Osteoblast (primary cell): ENCODE results near the gene RCAN2. TPM values are rescaled to one million over a fixed set of nuclear protein-coding genes. Genes with fewer than 3 reads are reported as not detected.
"Not testable (repeated sequence)": the region's sequence is repeated elsewhere in the genome, so short reads cannot be mapped to it uniquely, and the experiment has no call there.

Experiments used
- DNase-seq: peaks from one replicate; pipeline ENCODE4 v3.0.0; 2011; ENCODE audit warnings: low spot score, mixed read lengths; ENCODE audit not compliant: insufficient read length; ENCODE audit errors: missing footprints
- H2AFZ ChIP-seq: 2 replicates; pipeline ENCODE4 v1.6.0; 2011; ENCODE audit warnings: mild to moderate bottlenecking, low read length
- H3K27ac ChIP-seq: 2 replicates; pipeline ENCODE4 v1.5.1; 2011; ENCODE audit warnings: mild to moderate bottlenecking, low read depth, low read length, moderate library complexity
- H3K27me3 ChIP-seq: 2 replicates; pipeline ENCODE4 v1.6.0; 2012; ENCODE audit warnings: mild to moderate bottlenecking, control low read depth, inconsistent platforms, low read length, moderate library complexity; ENCODE audit not compliant: insufficient read depth
- H3K36me3 ChIP-seq: 2 replicates; pipeline ENCODE4 v1.5.1; 2011; ENCODE audit warnings: mild to moderate bottlenecking, low read length, control low read depth, moderate library complexity; ENCODE audit not compliant: insufficient read depth
- H3K4me1 ChIP-seq: 2 replicates; pipeline ENCODE4 v1.5.1; 2011; ENCODE audit warnings: mild to moderate bottlenecking, low read length, control low read depth, moderate library complexity; ENCODE audit not compliant: insufficient read depth
- H3K4me2 ChIP-seq: 2 replicates; pipeline ENCODE4 v1.6.0; 2011; ENCODE audit warnings: mild to moderate bottlenecking, low read length; ENCODE audit not compliant: insufficient read depth
- H3K4me3 ChIP-seq: fragments of 200-600 bp; sonication (generic); 3 replicates; pipeline ENCODE4 v1.5.1; 2012; ENCODE audit warnings: mild to moderate bottlenecking, low read length, inconsistent platforms; ENCODE audit not compliant: insufficient read depth
- H3K79me2 ChIP-seq: 2 replicates; pipeline ENCODE4 v1.6.0; 2012; ENCODE audit warnings: mild to moderate bottlenecking, low read length, control low read depth, inconsistent platforms; ENCODE audit not compliant: insufficient read depth
- H3K9me3 ChIP-seq: 2 replicates; pipeline ENCODE4 v1.5.1; 2011; ENCODE audit warnings: low read depth, low read length, control low read depth
- H4K20me1 ChIP-seq: 2 replicates; pipeline ENCODE4 v1.6.0; 2012; ENCODE audit warnings: mild to moderate bottlenecking, low read length, control low read depth; ENCODE audit not compliant: insufficient read depth
- total RNA-seq: library from RNA; depleted of rRNA; stranded (reverse); fragments of >200 nt; gene quantifications from 2 replicates; pipeline ENCODE4 v1.2.3, GENCODE V29; 2012
- TF ChIP-seq, protein P1 (sequence below): IDR thresholded peaks from 2 replicates; pipeline ENCODE4 v1.5.1; 2011; ENCODE audit warnings: mild to moderate bottlenecking, low read depth, low read length, moderate library complexity; ENCODE audit errors: extremely low read depth

The RCAN2 gene
- total RNA-seq, 1 donor, result 14.1 TPM

GRCh38 chr6:46338131-46338530 is 153.1 kb downstream of the RCAN2 start:
- H3K27ac ChIP-seq, result no peak overlapping the region
- no peak overlapping the region for H2AFZ ChIP-seq
- DNase-seq, result no peak
- H3K4me2 ChIP-seq, result no peak overlapping the region
- no peaks in the 10 kb centered on the region for H4K20me1 ChIP-seq
- H3K79me2 ChIP-seq, result no peaks in the 10 kb centered on the region
- no peak overlapping the region for H3K4me3 ChIP-seq
- TF ChIP-seq, protein P1, sequence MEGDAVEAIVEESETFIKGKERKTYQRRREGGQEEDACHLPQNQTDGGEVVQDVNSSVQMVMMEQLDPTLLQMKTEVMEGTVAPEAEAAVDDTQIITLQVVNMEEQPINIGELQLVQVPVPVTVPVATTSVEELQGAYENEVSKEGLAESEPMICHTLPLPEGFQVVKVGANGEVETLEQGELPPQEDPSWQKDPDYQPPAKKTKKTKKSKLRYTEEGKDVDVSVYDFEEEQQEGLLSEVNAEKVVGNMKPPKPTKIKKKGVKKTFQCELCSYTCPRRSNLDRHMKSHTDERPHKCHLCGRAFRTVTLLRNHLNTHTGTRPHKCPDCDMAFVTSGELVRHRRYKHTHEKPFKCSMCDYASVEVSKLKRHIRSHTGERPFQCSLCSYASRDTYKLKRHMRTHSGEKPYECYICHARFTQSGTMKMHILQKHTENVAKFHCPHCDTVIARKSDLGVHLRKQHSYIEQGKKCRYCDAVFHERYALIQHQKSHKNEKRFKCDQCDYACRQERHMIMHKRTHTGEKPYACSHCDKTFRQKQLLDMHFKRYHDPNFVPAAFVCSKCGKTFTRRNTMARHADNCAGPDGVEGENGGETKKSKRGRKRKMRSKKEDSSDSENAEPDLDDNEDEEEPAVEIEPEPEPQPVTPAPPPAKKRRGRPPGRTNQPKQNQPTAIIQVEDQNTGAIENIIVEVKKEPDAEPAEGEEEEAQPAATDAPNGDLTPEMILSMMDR, result no peak
- no peaks in the 10 kb centered on the region for H3K9me3 ChIP-seq
- no peaks in the 10 kb centered on the region for H3K4me1 ChIP-seq
- H3K27me3 ChIP-seq, result no peaks in the 10 kb centered on the region
- no peaks in the 10 kb centered on the region for H3K36me3 ChIP-seq

DNA sequence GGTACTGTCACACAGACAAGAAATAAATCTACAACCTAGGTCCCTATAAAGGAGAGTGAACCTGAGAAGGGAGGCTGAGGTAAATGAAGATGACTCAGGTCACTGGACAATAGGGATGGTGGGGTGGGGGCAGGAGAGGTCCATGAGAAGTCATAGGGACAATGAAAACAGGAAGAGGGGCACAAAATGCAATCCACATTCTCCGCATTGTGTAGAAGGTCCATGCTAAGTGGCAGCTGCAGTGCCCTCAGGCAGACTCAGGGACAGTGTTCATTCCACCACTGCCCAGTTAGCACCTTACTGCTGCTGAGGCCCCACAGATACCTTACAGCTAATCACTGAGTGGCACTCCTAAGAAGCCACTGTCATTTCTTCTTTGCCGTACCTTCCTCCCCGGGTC is 156.8 kb downstream of the RCAN2 start:
- no peak overlapping the region for H3K4me3 ChIP-seq
- H3K9me3 ChIP-seq, result no peaks in the 10 kb centered on the region
- DNase-seq, result no peak
- TF ChIP-seq, protein P1, result no peak
- no peak overlapping the region for H2AFZ ChIP-seq
- H3K36me3 ChIP-seq, result no peaks in the 10 kb centered on the region
- H3K4me1 ChIP-seq, result no peaks in the 10 kb centered on the region
- no peaks in the 10 kb centered on the region for H4K20me1 ChIP-seq
- no peaks in the 10 kb centered on the region for H3K79me2 ChIP-seq
- H3K27me3 ChIP-seq, result no peaks in the 10 kb centered on the region
- no peak overlapping the region for H3K4me2 ChIP-seq
- no peak overlapping the region for H3K27ac ChIP-seq

- Histone ChIP-seq H3K79me2 (no peaks in the 10 kb centered on the region), H3K27me3 (no peaks in the 10 kb centered on the region), H2AFZ (no peak overlapping the region), H3K27ac (no peak overlapping the region), H3K9me3 (no peaks in the 10 kb centered on the region), H3K4me3 (no peak overlapping the region), H3K36me3 (no peaks in the 10 kb centered on the region), H3K4me2 (no peak overlapping the region), H3K4me1 (no peaks in the 10 kb centered on the region), H4K20me1 (no peaks in the 10 kb centered on the region)
- TF ChIP-seq, protein P1, result no peak
- no peak for DNase-seq
These were observed 157.8 kb downstream of the RCAN2 start for GRCh38 chr6:46333481-46333880.

GRCh38 chr6:46332448-46332847 is 158.8 kb downstream of the RCAN2 start:
- H3K27ac ChIP-seq, H2AFZ ChIP-seq, H3K4me1 ChIP-seq, H3K9me3 ChIP-seq, DNase-seq, H3K4me2 ChIP-seq, H4K20me1 ChIP-seq, H3K79me2 ChIP-seq, H3K27me3 ChIP-seq, H3K4me3 ChIP-seq, H3K36me3 ChIP-seq: not testable (repeated sequence)

GRCh38 chr6:46331461-46331860 is 159.8 kb downstream of the RCAN2 start:
- H3K79me2 ChIP-seq, result no peaks in the 10 kb centered on the region
- no peak overlapping the region for H3K4me2 ChIP-seq
- H3K9me3 ChIP-seq, result no peaks in the 10 kb centered on the region
- no peak overlapping the region for H3K27ac ChIP-seq
- H3K4me3 ChIP-seq, result no peak overlapping the region
- TF ChIP-seq, protein P1, result no peak
- H3K4me1 ChIP-seq, result no peaks in the 10 kb centered on the region
- no peak overlapping the region for H2AFZ ChIP-seq
- H3K36me3 ChIP-seq, result no peaks in the 10 kb centered on the region
- no peak for DNase-seq
- no peaks in the 10 kb centered on the region for H3K27me3 ChIP-seq
- no peaks in the 10 kb centered on the region for H4K20me1 ChIP-seq
